ENCODE results near the gene TNFRSF17.

DNA sequence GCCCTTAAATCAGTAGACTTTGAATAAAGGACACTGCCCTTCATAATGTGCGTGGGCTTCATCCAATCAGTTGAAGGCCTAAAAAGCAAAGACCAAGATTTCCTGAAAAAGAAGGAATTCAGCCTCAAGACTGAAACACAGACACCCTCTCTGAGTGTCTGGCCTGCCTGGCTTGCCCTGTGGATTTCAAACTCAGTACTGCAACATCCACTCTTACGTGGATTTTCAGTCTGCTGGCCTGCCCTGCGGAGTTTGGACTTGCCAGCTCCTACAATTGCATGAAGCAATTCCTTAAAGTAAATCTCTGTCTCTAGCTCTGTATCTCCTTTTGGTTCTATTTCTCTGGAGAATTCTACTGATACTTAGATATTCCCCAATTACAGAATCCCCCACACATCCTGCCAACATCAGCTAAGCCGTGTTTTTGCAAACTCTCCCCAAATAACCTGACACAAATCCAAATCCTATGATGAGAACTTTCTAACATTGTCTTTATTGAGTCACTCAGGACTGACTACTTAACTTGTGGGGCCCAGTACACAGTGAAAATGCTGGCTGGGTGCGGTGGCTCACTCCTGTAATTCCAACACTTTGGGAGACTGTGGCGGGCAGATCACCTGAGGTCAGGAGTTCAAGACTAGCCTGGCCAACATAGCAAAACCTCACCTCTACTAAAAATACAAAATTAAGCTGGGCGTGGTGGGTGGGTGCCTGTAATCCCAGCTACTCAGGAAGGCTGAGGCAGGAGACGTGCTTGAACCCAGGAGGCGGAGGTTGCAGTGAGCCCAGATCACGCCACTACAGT is 7.2 kb upstream of the TNFRSF17 start:
- TF ChIP-seq, protein P1, sequence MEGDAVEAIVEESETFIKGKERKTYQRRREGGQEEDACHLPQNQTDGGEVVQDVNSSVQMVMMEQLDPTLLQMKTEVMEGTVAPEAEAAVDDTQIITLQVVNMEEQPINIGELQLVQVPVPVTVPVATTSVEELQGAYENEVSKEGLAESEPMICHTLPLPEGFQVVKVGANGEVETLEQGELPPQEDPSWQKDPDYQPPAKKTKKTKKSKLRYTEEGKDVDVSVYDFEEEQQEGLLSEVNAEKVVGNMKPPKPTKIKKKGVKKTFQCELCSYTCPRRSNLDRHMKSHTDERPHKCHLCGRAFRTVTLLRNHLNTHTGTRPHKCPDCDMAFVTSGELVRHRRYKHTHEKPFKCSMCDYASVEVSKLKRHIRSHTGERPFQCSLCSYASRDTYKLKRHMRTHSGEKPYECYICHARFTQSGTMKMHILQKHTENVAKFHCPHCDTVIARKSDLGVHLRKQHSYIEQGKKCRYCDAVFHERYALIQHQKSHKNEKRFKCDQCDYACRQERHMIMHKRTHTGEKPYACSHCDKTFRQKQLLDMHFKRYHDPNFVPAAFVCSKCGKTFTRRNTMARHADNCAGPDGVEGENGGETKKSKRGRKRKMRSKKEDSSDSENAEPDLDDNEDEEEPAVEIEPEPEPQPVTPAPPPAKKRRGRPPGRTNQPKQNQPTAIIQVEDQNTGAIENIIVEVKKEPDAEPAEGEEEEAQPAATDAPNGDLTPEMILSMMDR (IDR thresholded peaks at IDR 0.05): no peak
- TF ChIP-seq POLR2AphosphoS5 (IDR thresholded peaks at IDR 0.05; ENCODE audit: insufficient read depth in 1 of 2, low read depth in 1 of 2): no peak
